ENCODE measurements around the gene MACROD2. TPM values are rescaled to one million over a fixed set of nuclear protein-coding genes. Genes with fewer than 3 reads are reported as not detected.

The MACROD2 gene
- total RNA-seq, 4 donors from 2014 or later: 2.9 to 11.3 (median 8.0) TPM

DNA sequence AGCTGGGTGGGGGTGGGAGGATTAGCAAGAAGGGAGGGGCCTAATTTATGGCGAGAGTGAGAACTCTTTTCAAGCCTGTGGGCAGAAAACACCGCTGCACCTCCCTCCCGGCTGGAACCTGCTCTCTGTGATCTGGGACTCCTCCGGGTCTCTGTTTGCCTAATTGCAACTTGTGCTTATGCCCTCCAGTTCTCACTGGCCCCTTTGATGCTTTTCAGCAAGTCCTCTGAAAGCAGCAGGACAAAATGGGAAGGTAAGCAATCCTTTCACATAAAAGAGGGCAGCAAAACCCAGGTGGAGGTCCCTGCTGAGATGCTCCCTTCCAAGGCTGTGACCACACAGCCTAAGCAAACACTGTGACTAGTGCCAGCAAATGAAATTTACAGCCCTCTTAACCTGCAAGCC, 865.1 kb downstream of the MACROD2 start:
- TF ChIP-seq CTCF (IDR thresholded peaks at IDR 0.05; ENCODE audit: low read depth): no peak

DNA sequence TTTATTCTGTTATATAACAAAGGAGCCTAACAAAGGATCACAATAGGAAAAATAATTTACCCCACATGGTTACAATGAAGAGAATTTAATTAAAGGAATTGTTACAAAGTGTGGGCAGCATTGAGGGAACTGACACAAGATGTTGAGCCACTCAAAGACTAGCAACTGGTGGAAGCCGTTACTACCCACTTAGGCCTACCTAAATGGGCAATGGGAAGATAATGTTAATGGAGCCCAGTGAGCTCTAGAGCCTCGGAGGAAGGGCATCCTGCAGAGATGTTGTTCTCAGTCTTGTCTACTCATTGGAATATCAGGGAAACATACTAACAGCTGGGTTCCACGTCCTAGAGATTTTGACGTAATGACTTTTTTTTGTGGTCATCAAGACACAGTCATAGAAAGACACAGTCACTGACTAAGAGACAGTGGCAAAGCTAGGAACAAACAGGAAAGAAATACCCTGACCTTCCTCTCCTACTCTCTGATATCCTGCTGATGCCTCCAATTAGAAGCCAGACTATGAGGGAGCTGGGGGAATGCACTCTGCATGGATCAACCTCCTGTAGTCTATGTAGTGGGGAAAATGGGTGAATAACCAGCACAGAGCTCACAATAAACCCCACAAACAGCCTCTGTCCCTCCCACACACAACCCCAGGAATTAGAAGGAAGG, 865.8 kb downstream of the MACROD2 start:
- no peak for TF ChIP-seq CTCF (IDR thresholded peaks at IDR 0.05; ENCODE audit: low read depth)

- no peak for TF ChIP-seq CTCF (IDR thresholded peaks at IDR 0.05; ENCODE audit: low read depth)
These were observed 869.9 kb downstream of the MACROD2 start for GRCh38 chr20:14865169-14865568.

- TF ChIP-seq CTCF (IDR thresholded peaks at IDR 0.05; ENCODE audit: low read depth): no peak
These were observed 870.4 kb downstream of the MACROD2 start for GRCh38 chr20:14865731-14866130.

GRCh38 chr20:14866841-14867514, 871.7 kb downstream of the MACROD2 start:
- no peak for TF ChIP-seq CTCF (IDR thresholded peaks at IDR 0.05; ENCODE audit: low read depth)

GRCh38 chr20:14877301-14878028, 882.1 kb downstream of the MACROD2 start:
- TF ChIP-seq CTCF (IDR thresholded peaks at IDR 0.05; ENCODE audit: low read depth): no peak

DNA sequence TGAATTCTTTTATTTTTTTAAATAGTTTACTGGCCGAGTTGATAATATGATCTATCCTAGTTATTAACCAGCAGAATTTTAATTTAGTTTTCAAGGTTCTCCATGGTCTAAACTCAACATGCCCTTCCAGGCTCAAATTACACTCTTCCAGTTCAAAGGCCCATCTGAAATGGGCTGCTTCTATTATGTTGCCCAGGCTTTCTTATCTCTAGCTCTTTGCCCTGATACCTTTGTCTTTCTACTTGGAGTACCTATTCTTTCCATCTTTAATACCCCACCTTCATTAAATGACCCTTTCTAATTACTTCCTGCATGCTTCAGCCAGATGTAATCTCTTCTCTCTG, 883.3 kb downstream of the MACROD2 start:
- TF ChIP-seq CTCF (IDR thresholded peaks at IDR 0.05; ENCODE audit: low read depth): no peak

Measured in subcutaneous adipose tissue (tissue), 4 donors.